GM21390 (cell line): Measurements from ENCODE around the gene PDE3A.

ENCODE experiments used
- ATAC-seq: cut with Tn5 transposase; IDR thresholded peaks from one replicate; pipeline ENCODE4 v1.9.1; 2021; ENCODE audit not compliant: unreplicated experiment

The PDE3A gene

DNA sequence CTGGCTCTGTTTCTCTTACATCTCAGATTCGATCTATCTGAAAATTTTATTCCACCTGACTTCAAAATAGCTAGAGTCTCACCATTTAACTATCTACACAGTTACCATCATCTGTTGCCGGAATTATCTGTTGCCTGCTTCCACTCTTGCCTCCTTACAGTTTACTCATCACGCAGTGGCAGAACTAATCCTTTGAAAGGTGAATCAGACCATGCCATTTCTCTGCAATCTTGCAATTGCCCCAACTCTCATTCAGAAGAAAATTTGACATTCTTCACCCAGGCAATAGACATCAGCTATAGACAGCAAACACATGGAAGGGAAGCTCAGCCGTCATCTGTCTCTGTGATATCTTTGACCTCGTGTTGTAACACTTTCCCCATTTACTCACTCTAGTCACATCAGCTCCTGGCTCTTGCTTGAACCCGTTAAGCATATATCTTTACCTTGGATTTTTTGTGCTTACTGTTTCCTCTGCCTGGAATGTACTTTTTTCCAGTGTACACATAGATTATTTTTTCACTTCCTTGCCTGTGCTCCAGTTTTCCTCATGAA is 85.5 kb downstream of the PDE3A start:
- ATAC-seq: no peak

DNA sequence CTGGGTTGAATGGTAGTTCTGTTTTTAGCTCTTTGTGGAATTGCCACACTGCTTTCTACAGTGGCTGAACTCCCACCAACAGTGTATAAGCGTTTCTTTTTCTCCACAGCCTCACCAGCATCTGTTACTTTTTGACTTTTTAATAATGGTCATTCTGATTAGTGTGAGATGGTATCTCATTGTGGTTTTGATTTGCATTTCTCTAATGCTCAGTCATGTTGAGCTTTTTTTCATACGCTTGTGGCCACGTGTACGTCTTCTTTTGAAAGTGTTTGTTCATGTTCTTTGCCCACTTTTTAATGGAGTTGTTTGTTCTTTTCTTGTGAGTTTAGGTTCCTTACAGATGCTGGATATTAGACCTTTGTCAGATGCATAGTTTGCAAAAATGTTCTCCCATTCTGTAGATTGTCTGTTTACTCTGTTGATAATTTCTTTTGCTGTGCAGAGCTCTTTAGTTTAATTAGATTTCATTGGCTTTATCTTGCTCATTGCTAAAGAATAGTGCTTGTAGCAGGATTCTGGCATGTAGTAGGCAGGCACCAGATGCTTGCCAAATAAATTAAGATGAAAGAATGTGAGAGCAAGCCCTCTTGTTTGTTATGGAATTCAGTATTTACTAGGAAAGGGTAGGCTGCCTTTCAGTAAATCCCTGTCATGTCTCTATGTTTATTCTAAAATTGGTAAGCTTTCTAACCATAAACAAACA is 86.8 kb downstream of the PDE3A start:
- ATAC-seq: no peak

DNA sequence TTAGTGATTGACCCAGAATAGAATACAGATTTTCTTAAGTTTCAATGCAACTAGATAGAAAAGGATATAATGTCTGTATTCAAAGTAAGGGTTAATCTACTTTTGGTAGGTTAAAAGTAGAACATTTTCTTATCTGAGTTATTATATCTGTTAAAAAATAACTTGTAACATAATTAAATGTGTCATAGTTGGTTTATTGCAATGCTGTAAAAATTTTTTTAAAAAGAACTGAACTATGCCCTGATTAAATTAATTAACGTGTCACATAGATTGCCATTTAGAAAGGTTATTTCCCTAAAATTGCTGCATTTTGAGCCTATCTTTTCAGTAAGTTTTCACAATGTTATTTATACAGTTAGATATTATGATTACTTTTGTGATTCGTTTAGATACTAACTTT is 89.2 kb downstream of the PDE3A start:
- no peak for ATAC-seq

DNA sequence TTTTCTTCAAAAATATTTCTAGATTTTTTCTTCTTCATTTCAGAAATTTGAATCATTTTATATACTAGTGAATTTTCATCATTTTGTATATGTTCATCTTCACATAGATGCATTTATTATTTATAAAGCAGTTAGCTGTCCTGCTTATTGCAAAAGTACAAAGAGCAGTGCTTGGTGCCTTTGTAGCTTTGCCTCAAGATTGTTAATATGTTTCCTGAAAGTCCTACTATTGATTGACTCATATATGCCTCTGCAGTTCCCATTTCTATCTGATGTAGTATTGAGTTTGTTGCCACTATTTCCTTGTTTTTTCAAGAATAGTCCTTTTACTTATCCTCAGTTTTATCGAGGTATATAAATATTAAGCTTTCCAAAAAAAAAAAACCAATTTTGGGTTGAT is 89.7 kb downstream of the PDE3A start:
- no peak for ATAC-seq

DNA sequence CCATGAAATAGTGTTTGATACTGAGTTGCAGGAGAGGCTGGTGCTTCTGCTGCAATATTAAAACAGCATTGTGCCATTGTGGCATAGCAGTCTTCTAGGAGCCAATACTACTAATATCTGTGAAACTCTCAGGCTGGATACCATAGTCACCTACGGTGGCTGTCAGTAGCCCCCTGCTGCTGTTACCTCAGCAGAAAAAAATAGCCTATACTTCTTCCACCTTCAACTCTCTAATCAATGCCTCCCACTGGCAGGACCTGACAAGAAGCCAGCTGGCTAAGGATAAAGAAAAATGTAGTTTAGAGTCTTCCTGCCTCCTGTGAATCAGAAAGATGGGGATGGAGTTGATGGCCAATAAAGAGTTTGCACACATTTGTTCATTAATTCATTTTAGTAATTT is 91.6 kb downstream of the PDE3A start:
- no peak for ATAC-seq

DNA sequence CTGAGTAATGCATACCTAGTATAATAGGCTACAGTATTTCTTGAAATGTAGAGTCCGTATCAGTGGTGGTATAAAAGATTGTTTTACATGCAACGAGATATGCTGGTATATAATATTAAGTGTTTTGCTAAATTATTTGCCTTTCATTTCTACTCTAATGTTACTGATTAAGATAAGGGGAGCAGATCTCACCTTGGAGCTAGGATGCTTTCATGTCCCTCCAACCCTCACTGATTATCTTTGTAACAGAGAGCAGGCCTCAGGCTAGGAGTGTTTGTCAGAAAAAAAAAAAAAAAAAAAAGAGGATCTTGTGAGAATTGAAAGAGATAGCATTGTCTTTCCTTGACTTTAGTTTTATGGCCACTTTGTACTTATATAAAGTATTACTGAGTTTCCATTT is 92.6 kb downstream of the PDE3A start:
- no peak for ATAC-seq

DNA sequence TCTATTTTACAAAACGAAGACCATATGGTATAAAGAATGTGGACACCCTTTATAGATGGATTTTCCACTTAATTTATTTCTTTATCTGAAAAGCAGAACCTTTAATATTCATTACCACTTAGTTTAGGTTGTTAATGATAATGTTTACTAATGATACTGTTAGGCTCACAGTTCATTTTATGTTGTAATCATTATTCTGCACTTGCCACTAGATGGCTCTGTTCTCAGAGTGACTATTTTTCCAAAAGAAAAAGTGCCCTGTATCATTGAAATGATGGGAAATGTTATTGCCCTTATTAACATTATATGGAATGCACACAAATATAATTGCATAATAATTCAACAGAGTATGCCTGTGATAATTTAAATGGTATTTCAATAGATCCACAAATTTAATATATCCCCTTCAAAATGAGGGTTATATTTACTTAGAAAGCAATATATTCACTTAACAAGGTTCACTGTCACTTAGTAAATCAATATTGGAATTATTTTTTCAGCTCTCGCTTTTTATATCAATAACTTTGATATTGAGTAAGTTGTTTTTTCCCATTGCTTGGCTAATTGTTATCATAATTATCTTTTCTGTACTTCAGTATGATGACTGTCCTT is 95.7 kb downstream of the PDE3A start:
- no peak for ATAC-seq

DNA sequence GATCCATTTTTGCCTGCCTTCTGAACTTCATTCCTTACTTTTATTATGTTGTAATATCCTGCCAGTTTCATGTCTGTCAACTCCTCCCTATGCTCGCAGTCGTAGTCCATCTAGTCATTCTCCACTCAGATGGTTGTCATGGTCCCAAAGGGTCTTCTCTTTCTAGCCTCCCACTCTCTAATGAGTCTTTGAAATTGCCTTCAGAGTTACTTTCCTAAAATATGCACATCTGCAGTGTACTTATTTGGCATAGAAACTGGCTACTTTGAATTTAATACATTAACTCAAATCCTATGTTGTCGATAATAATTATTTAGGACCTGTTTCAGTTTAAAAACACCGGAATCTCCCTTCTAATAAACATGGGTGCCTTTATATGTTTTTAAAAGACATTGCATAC is 101.0 kb downstream of the PDE3A start:
- no peak for ATAC-seq

DNA sequence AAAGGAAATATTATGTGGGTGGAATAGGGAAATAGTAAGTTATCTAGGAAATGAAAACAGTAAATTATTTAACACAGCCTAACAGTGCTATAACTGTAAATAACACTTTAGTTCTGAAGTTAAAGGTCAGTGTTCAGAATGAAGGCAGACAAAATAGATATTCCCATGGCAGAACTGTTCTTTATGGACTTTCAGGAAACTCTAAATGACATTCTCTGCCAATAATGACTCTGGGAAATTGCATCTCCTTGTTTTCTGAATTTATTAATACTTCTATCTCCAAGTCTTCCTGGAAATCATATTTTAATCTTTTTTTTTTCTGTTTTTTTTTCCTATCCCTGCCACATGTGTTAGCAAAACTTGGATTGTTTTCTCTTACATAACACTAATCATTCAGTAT is 101.4 kb downstream of the PDE3A start:
- no peak for ATAC-seq

DNA sequence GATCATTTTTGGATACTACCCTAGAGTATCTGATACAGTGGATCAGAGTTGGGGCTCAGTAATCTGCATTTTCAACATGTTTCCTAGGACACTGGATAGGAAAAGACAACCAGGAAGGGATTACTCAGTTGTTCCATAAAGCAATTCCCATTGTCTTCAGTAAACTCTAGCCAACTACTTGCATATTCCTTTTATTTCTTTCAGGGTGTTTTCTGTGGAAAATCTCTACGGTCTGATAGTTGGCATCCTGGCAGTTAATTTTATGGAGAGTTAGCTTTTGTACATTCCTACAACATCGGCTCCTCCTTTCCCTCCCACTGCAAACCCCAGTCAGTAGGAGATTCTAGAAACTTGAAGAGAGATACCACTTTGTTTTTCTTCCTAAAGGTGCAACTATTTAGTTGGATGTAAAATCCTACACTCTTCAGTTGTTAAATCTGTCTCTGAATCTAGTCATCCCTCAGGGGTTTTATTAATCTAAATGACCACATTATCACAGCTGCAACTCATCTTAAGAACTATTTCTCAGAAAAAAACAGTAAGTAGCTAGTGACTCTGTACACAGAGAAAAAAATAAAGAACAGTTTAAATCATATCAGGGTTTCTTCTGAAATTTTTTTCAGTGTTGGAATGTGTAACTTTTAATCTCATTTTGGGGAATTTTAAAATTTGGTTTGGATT is 103.9 kb downstream of the PDE3A start:
- no peak for ATAC-seq

DNA sequence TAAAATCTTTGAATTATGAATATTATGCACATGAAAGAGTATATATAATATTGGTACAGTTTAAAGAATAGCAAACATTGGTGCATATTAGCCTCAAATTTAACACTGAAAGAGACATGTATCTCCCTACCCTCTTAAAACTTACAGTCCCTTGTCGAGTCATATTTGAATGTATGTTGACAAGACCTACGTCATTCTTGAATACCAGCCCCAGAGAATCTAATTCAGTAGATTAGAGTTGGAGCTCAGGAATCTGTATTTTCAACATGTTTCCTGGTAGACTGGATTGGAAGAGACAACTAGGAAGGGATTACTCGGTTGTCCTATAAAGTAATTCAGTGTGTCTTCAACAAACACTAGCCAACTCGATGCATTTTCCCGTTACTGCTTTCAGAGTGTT is 104.8 kb downstream of the PDE3A start:
- no peak for ATAC-seq

DNA sequence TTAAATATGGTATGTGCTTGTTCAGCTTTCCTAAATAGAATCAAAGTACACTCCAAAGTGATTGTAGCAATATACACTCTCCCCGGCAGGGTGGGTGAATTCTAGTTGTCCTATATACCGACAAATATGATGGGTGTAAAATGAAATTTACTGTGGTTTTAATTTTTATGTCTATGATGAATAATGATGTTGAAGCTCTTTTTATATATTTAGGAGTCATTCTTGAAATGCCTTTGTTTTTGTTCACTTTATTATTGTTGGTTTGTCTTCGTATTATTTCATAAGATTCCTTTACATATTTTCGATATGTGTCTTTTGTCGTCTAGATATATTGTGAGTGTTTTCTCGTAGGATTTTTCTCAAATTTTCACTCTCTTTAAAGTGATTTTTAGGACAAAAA is 105.7 kb downstream of the PDE3A start:
- ATAC-seq: no peak

DNA sequence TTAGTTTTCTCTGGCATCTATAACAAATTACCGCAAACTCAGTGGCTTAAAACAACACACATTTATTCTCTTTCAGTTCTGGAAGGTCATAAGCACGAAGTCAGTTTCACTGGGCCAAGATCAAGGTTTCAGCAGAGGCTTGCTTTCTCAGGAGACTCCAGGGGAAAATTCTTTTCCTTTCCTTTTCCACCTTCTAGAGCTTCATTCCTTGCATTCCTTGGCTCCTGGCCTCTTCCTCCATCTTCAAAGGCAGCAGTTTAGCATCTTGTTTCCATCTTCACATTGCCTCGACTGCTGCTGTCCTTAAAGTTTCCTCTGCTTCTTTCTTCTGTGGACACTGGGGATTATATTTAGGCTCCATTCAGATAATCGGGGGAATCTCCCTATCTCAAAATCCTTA is 106.1 kb downstream of the PDE3A start:
- no peak for ATAC-seq

DNA sequence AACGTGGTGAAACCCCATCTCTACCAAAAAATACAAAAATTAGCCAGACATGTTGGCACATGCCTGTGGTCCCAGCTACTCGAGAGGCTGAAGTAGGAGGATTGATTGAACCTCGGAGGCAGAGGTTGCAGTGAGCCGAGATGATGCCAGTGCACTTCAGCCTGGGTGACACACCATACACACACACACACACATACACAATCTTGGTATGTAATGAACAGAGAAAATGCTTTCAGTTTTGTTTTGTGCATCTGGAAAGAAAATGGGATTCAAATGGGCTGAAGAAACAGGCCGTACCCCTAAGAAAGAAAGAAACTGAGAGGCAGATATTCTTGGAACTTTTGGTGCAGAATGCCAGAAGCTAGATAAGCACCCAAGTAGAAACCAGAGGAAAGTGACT is 107.2 kb downstream of the PDE3A start:
- no peak for ATAC-seq

DNA sequence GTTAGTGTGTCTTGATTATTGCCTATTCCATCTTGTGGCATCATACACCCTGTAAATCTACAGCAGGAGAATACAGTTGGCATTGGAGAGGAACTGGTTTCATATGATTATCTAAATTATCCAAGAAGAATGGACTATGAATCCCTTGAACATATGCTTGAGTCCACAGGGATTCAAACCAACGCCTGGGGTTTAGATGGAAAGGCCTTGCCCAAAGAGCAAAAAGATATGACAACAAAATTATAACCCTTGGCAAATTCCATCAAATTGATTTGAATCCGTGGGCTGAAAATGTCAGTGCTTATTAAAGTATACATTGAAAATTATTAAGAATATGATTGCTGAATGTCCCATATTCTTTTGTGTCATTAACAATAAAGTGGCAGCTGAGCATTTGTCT is 108.2 kb downstream of the PDE3A start:
- ATAC-seq: no peak

DNA sequence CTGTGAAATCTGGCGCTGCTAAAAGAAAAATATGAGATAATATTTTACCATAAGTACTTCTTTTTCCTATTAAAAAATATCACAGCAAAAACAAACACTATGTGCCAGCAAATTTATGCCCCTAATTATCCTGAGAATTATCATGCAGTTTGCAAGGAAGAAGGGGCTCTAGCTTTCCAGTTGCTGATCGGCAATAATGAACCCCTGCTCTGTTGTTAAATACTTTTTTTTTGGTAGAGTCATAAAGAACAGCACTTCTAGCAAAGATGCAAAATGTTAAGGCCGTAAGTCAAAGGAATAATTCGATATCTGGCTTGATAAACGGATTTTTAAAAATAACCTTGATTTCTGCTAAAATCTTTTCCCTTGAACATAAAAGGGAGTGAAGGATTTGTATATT is 108.9 kb downstream of the PDE3A start:
- no peak for ATAC-seq

DNA sequence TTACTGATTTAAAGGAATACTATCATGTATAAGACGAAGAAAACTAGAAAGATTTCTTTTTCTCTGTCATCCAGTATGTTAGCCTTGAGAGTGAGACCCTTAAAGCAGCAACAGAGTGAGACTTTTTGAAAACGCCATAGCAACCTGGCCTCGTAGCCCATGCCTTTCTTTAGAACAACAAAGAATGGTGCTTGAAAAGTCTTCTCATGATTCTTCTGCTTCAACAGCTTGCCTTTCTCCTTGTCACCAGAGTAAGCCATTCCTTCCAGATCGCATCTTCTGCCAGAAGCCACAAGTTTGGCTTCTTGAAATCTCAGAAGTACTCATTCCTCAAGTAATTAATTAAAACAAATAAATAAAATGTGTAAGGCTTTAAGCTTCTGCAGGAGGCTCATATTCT is 109.3 kb downstream of the PDE3A start:
- no peak for ATAC-seq

DNA sequence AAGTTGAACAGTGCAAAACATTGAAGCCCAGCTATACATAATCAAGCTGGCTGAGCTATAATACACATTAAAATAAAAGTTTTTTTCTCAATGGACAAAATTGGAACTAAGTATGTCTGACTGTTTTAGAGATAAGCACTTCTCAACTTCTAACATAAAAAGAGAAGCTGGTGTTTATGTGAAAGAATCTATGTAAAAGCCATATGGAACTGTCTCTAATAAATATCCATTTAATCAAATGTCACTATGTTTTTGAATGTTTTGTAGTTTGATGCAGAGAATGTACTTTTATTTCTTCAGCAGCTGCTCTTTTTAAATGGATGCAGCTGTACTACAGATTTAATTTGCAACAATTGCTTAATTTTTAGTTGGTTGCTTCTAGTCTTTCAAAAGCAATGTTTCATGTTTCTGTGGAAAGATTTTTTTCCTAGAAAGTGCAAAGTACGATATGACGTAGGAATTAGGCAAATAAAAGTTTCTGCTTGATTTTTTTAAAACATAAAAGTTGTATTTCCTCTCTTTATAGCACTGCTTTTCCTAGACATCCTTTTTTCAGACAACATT is 114.2 kb downstream of the PDE3A start:
- ATAC-seq: no peak

DNA sequence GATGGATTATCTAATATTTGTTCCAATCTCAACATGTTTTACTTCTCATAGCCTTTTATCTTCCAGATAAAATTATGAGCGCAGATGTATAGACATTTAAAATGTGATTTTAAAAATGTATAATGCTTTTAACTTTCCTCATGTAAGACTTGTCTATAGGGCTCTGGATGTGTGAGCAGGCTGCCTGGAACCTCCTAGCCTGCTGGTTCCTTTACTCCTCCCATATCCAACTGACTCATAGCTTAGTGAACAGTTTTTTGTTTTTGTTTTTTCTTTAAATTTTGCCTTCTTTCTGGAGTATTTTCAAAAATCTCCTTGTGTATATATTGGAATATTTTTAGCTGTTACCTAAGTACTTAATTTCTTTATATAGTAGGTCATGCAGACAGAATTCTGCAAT is 115.4 kb downstream of the PDE3A start:
- no peak for ATAC-seq

DNA sequence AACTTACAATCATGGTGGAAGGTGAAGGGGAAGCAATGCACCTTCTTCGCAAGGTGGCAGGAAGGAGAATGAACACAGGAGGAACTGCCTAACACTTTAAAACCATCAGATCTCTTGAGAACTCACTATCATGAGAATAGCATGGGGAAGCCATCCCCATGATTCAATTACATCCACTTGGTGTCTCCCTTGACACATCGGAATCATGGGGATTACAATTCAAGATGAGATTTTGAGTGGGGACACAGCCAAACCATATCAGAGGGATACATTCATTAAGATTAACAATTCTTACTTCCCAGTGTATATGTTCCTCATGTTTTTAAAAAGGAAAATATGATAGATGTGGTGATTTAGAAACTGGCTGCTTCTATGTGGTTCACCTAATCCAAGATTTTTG is 117.9 kb downstream of the PDE3A start:
- no peak for ATAC-seq

DNA sequence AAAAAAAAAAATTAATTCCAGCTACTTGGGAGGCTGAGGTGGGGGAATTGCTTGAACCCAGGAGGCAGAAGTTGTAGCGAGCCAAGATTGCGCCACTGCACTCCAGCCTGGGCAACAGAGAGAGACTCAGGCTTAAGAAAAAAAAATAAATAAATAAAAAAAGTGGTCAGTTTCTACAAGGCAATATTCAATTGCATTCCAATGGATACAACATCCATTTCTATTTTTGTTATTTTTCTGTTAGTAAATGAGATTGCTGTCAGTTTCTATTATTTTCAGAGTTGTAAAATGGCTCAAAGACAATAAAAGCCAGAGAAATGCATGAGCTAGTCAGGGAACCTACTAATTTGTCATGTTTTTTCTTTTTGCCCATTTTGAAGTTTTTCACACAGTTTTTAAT is 119.2 kb downstream of the PDE3A start:
- no peak for ATAC-seq

DNA sequence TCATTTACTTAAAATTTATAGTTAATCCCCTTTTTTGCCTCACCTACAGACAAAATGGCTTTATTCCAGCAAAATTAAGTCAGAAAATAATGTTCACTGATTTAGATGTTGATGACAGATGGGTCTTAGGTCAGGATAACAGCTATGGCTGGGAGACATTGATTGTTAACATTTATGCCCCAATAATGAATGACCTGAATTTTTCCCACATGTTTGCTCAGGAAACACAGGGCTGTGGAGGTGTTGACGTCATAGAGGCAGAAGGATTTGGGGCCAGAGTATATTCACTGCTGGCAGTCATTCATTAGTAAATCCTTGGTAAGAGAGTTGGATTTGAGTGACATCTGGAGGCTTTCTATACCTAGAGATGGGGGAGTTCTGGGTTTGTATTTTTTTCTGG is 121.3 kb downstream of the PDE3A start:
- ATAC-seq: no peak
